Immature natural killer cell (primary cell): ENCODE results near the gene NLRP5. TPM values are rescaled to one million over a fixed set of nuclear protein-coding genes. Genes with fewer than 3 reads are reported as not detected.

Experiments
- DNase-seq, 3 donors: peaks; one replicate each; pipeline ENCODE4 v3.0.0; 2022; ENCODE audit warnings: mixed read lengths in 1 of 3
- H3K27ac Mint-ChIP-seq, 6 donors: one replicate each; pipeline ENCODE4 v1.8.0; 2020; ENCODE audit warnings: mixed read lengths in 6 of 6, mild to moderate bottlenecking in 5 of 6, inconsistent platforms in 4 of 6, moderate library complexity in 3 of 6
- H3K27me3 Mint-ChIP-seq, 3 donors: one replicate each; pipeline ENCODE4 v1.8.0; 2020 to 2021; ENCODE audit warnings: low read depth in 3 of 3, mild to moderate bottlenecking in 3 of 3, mixed read lengths in 3 of 3, moderate library complexity in 3 of 3, inconsistent platforms in 1 of 3
- H3K36me3 Mint-ChIP-seq, 3 donors: one replicate each; pipeline ENCODE4 v1.8.0; 2020; ENCODE audit warnings: mixed read lengths in 3 of 3, inconsistent platforms in 2 of 3, mild to moderate bottlenecking in 2 of 3
- H3K4me1 Mint-ChIP-seq, 2 donors: one replicate each; pipeline ENCODE4 v1.8.0; 2020; ENCODE audit warnings: inconsistent platforms in 2 of 2, mild to moderate bottlenecking in 2 of 2, mixed read lengths in 2 of 2, moderate library complexity in 1 of 2
- H3K4me3 Mint-ChIP-seq, 5 donors: one replicate each; pipeline ENCODE4 v1.8.0; 2020; ENCODE audit warnings: mild to moderate bottlenecking in 5 of 5, mixed read lengths in 5 of 5, inconsistent platforms in 3 of 5, moderate library complexity in 3 of 5
- H3K9me3 Mint-ChIP-seq, 6 donors: one replicate each; pipeline ENCODE4 v1.8.0; 2020; ENCODE audit warnings: mild to moderate bottlenecking in 6 of 6, mixed read lengths in 6 of 6, inconsistent platforms in 4 of 6, moderate library complexity in 3 of 6
- polyA plus RNA-seq, 3 donors: library from polyadenylated mRNA; unstranded; fragments of 300-500 nt; fragmentation: Illumina TruSeq; gene quantifications; one replicate each; pipeline ENCODE4 v1.2.3, GENCODE V29; 2021

Gene NLRP5
- polyA plus RNA-seq, 3 donors from 2014 or later: not detected

DNA sequence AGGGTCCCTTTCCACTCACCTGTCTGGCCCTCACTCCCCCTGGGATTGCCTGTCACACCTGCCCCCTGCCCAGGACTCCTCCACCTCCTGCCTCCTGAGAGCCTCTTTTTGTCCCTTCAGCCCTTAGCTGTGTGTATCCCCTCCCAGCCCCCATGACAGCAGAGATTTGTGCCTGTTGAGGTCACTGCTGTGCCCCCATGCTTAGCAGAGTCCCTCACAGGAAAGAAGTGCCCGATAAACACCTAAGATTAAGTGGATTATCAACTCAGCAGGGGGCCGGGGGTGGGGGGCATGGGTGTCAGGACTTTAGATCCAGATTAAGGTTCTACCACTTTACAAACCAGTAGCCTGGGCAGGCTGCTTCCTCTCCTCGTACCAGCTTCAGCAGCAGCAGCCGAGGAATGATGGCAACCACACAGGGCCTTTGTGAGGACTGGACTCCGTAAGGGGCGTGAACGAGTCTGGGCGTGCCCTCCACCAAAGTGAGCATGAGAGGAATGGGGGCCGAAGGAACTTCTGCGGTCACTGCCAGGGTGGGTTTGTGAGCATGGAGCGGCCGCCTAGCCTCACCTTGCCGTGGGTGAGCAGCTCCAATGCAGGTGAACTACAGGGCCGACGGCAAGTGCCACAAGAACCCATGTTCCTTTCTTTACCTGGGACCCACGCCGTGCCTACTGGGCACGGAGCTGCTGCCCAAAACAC is 98.4 kb downstream of the NLRP5 start:
- H3K9me3 Mint-ChIP-seq: no peaks in the 10 kb centered on the region
- peaks cover 10 to 12% of the 10 kb centered on the region in 2 donors for H3K4me1 Mint-ChIP-seq
- no peak for DNase-seq
- peaks cover 0 to 4% (median 2%) of the 10 kb centered on the region in 3 donors for H3K36me3 Mint-ChIP-seq
- H3K4me3 Mint-ChIP-seq: no peak overlapping the region
- H3K27me3 Mint-ChIP-seq: peaks cover 0 to 7% (median 0%) of the 10 kb centered on the region in 3 donors
- H3K27ac Mint-ChIP-seq: no peak overlapping the region

DNA sequence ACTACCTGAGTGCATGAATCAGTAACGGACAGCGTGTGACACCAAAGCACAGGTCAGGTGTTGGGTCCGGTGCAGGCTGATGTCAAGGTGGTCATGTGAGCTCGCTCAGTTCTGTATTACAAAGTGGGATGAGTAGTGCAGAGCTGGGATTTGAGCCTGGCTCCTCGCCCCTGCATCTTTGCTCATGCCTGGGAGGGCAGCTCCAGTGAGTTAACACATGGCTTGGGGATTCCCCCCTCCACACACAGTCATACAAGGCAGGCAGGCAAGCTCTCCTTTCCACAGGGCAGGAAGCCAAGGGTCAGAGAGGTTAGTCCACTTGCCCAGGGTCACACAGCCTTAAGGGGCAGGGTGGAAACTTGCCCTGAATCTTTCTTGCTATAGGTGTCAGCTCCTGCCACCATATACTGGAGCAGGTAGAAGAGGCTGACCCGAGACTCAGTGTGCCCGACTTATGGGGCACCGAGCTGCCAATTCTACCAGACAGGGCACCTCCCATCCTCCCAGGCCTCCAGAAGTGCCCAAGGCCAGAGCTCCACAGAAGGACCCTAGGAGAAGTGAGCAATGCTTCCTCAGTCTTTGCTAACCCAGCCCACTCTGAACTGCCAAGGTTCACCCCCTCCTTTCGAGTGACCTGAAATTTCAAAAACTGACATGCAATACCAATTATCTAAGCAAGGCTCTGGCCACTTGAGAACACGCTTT is 99.1 kb downstream of the NLRP5 start:
- Mint-ChIP-seq H3K27me3 (peaks cover 0 to 6% (median 0%) of the 10 kb centered on the region in 3 donors), H3K36me3 (peaks cover 0 to 4% (median 3%) of the 10 kb centered on the region in 3 donors), H3K4me3 (no peak overlapping the region), H3K9me3 (no peaks in the 10 kb centered on the region), H3K4me1 (peaks cover 9 to 10% of the 10 kb centered on the region in 2 donors), H3K27ac (no peak overlapping the region)
- DNase-seq: no peak

DNA sequence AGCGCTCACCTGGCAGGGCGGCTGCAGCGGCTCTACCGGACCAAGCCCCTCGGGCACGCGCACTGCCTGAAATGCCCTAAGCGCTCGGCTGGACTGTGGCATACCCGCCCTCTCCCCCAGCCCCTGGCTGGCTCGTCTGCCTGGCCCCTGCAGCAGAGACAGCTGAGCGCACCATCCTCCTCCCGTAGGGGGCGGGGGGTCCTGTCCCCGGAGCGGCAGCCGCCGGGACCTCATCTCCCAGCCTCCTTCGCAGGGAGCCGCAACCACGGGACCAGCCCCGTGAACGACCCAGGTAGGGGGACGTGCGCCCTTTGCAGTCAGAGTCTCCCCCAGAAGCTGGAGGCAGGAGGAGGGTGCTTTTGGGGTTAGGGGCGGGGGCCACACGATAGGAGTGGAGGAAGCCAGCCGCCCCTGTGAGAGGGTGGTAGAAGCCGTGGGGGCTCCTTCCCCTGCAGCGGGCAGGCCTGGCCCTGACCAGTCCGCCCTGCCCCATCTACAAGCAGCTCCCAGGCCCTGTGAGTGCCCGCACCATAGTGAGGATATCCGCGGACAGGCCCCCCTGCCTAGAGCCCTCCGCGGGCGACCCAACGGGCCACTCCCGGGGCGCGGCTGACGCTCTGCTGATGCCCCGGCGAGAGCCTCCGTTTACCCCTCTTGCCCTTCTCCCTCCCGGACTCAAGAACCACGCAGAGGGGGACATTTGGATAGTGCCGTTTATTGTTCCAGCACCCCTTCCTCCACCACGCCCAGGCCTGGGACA is 100.3 kb downstream of the NLRP5 start:
- H3K27me3 Mint-ChIP-seq: peaks cover 0 to 3% (median 0%) of the 10 kb centered on the region in 3 donors
- peaks cover 3 to 8% of the 10 kb centered on the region in 2 donors for H3K4me1 Mint-ChIP-seq
- DNase-seq: no peak
- H3K36me3 Mint-ChIP-seq: peaks cover 0 to 10% (median 3%) of the 10 kb centered on the region in 3 donors
- no peak overlapping the region for H3K27ac Mint-ChIP-seq
- H3K4me3 Mint-ChIP-seq: no peak overlapping the region
- H3K9me3 Mint-ChIP-seq: no peaks in the 10 kb centered on the region

DNA sequence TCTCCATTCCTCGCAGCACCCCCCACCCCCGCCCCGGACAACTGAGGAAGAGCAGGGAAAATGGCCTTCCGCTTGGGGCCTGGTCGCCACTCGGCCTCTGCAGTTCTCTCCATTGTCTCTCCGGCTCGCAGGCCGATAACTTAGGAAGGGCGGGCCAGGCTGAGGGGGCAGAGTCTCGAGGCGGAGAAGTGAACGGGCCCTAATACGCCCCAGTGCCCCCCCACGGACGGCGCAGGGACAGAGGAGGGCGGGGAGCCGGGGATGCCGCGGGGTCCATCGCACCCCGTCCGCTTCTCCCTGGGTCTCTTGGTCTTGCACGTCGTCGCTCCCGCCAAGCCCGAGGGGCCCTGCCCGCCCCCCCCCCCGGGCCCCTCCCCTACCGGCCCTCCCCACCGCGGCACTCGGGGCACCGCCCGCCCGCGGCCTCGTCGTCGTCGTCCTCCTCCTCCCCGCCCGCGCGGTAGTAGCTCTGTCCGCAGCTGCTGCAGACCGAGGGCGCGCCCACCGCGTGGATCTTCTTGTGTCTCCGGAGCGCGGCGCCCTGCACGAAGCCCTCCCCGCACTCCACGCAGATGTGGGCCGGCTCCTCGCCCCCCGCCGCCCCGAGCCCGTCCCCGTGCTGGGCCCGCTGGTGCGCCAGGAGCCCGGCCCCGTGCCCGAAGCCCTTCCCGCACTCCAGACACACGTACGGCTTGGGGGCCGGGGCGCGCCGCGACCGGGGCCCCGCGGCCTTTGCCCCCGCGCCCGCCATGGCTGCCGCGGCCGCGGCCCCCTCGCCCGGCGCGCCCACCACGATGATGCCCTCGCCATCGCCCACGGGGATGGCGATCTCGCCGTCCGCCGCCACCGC is 101.3 kb downstream of the NLRP5 start:
- Mint-ChIP-seq H3K4me3 (no peak overlapping the region), H3K9me3 (no peaks in the 10 kb centered on the region), H3K27me3 (peaks cover 0 to 4% (median 2%) of the 10 kb centered on the region in 3 donors), H3K36me3 (peaks cover 0 to 10% (median 3%) of the 10 kb centered on the region in 3 donors), H3K4me1 (peaks cover 9 to 14% of the 10 kb centered on the region in 2 donors), H3K27ac (no peak overlapping the region)
- DNase-seq: no peak

DNA sequence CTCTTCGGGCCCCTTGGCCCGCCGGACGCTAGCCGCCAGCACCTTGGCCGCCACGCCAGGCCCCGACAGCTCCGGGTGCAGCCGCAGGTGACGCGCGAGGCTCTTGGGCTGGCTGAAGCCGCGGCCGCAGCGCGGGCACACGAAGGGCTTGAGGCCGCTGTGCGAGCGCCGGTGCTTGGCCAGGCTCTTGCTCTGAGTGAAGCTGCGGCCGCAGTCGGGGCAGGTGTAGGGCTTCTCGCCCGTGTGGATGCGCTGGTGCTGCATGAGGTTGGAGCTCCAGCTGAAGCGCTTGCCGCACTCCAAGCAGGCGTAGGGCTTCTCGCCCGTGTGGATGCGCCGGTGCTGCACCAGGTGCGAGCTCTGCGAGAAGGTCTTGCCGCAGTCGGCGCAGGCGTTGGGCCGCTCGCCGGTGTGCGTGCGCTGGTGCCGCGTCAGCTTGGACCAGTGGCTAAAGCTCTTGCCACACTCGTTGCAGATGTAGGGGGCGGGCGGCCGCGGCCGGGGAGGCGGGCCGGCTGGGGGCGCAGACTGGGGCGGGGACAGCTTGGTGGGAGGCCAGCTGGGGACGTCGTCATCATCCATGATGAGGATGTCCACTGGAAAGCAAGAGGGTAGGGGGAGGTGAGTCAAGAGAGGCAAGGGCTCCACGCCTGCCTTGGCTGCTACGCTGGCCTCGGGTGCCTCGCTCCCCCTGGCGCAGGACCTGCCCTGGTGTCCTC is 102.1 kb downstream of the NLRP5 start:
- peaks cover 12 to 15% of the 10 kb centered on the region in 2 donors for H3K4me1 Mint-ChIP-seq
- H3K27me3 Mint-ChIP-seq: peaks cover 0 to 7% (median 2%) of the 10 kb centered on the region in 3 donors
- no peaks in the 10 kb centered on the region for H3K9me3 Mint-ChIP-seq
- H3K27ac Mint-ChIP-seq: no peak overlapping the region
- no peak overlapping the region for H3K4me3 Mint-ChIP-seq
- peaks cover 0 to 10% (median 6%) of the 10 kb centered on the region in 3 donors for H3K36me3 Mint-ChIP-seq
- DNase-seq: no peak

DNA sequence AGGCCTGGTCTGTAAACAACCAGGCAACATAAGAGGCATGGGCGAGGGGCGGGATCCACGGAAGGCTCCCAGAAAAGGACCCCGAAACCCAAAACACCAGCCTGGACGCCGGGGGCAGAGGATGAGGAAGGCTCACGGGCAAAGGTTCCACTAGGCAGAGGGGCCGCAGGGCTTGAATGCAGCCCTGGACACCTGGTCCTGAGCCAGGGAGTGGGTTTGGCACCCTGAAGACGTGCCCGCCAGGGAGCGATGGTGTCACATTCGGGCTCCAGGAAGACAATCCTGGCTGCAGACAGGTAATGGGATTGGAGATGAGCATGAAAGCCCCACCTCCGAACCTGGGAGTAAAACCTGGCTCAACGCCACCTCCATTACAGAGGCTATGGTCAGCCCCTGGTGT is 102.8 kb downstream of the NLRP5 start:
- peaks cover 12 to 15% of the 10 kb centered on the region in 2 donors for H3K4me1 Mint-ChIP-seq
- no peak overlapping the region for H3K4me3 Mint-ChIP-seq
- H3K27me3 Mint-ChIP-seq: peaks cover 0 to 7% (median 5%) of the 10 kb centered on the region in 3 donors
- H3K27ac Mint-ChIP-seq: no peak overlapping the region
- H3K9me3 Mint-ChIP-seq: no peaks in the 10 kb centered on the region
- DNase-seq: no peak
- H3K36me3 Mint-ChIP-seq: peaks cover 0 to 13% (median 9%) of the 10 kb centered on the region in 3 donors

DNA sequence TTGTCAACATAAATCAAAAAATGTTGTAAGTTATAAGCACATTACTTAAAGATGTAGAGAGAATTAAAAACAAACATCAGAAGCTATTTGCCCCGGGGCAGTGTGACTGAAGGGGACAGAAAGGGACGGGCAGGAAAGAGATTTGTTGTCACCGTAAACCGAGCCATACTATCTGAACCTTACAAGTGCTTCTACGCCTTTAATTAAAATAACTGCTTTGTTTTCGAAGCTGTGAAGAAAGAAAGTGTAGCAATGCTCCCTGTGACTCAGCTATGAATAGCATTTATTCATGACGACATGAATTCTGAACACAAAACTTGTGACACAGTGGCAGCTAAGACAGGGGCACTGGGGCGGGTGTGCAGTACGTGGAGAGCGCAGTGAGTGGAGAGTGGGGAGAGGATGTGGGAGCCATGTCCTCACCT is 104.5 kb downstream of the NLRP5 start:
- Mint-ChIP-seq H3K27me3 (peaks cover 0 to 7% (median 7%) of the 10 kb centered on the region in 3 donors), H3K4me1 (peaks cover 13 to 15% of the 10 kb centered on the region in 2 donors), H3K4me3 (peak overlapping the region in 1 of 5 donors; percentile 62), H3K9me3 (no peaks in the 10 kb centered on the region), H3K36me3 (peaks cover 0 to 13% (median 9%) of the 10 kb centered on the region in 3 donors), H3K27ac (peak overlapping the region in 3 of 6 donors; percentile 6 to 21 (median 19))
- no peak for DNase-seq

DNA sequence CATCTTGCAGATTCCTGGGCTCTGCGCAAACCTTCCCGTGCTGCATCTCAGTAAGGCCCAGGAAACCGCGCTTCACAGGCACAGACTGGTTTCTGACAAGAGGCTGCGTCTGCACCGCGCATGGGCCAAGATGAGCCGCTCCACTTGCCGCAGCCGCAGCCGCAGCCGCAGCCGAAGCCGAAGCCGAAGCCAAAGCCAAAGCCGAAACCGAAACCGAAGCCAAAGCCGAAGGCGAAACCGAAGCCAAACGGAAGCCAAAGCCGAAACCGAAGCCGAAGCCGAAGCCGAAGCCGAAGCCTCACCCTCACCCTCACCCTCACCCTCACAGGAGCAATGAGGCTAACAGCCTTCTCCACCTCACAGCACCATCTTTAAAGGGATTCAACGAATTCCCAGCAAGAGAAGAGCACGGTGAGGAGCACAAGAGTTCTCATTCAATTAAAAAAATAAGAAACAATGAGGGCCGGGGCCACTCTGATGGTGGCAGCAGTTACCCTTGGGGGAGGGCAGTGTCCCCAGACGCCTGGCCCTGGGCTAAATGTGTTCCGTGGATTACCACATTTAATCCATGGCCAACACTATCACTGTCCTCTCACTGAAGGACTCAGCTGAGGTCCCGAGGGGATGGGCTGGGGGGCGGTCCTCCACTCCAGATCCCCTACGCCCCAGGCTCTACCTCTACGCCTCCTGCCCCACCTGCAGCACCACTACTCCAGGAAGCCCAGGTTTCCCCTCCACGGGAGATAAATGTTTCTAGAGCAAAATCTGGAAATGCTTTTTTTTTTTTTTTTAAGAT is 105.4 kb downstream of the NLRP5 start:
- H3K4me1 Mint-ChIP-seq: peaks cover 13 to 15% of the 10 kb centered on the region in 2 donors
- H3K27me3 Mint-ChIP-seq: peaks cover 0 to 7% (median 7%) of the 10 kb centered on the region in 3 donors
- H3K36me3 Mint-ChIP-seq: peaks cover 0 to 13% (median 9%) of the 10 kb centered on the region in 3 donors
- H3K9me3 Mint-ChIP-seq: no peaks in the 10 kb centered on the region
- H3K4me3 Mint-ChIP-seq: peak overlapping the region in 1 of 5 donors; percentile 62
- peak overlapping the region in 2 of 6 donors; percentile 19 to 87 for H3K27ac Mint-ChIP-seq
- peak in 1 of 3 donors; percentile 48 for DNase-seq

DNA sequence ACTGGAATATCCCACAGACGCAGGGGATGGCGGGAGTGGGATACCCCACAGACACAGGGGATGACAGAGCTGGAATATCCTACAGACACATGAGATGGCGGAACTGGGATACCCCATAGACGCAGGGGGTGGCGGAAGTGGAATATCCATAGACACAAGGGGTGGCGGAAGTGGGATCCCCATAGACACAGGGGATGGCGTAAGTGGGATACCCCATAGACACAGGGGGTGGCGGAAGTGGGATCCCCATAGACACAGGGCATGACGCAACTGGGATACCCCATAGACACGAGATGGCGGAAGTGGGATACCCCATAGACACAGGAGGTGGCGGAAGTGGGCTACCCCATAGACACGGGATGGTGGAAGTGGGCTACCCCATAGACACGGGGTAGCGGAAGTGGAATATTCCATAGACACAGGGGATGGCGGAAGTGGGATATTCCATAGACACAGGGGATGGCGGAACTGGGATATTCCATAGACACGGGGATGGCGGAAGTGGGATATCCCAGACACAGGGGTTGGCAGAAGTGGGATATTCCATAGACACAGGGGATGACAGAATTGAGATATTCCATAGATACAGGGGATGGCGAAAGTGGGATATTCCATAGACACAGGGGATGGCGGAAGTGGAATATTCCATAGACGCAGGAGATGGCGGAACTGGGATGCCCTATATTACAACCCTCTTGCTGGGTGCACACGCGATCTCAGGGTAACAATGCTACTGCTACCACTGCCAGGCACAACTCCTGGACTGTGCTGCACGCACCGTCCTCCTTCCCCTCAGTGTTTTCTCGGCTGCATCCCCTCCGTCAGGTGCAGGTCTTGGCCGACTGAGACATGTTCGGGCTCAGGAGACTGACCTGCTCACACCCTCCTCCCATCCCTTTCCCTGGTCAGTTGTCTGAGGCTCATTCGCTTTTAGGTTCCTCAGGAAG is 106.4 kb downstream of the NLRP5 start:
- Mint-ChIP-seq H3K4me1 (peaks cover 13 to 15% of the 10 kb centered on the region in 2 donors), H3K9me3 (no peaks in the 10 kb centered on the region), H3K4me3 (no peak overlapping the region), H3K27me3 (peaks cover 0 to 7% (median 7%) of the 10 kb centered on the region in 3 donors), H3K27ac (peak overlapping the region in 2 of 6 donors; percentile 20 to 51), H3K36me3 (peaks cover 0 to 13% (median 9%) of the 10 kb centered on the region in 3 donors)
- DNase-seq: no peak

DNA sequence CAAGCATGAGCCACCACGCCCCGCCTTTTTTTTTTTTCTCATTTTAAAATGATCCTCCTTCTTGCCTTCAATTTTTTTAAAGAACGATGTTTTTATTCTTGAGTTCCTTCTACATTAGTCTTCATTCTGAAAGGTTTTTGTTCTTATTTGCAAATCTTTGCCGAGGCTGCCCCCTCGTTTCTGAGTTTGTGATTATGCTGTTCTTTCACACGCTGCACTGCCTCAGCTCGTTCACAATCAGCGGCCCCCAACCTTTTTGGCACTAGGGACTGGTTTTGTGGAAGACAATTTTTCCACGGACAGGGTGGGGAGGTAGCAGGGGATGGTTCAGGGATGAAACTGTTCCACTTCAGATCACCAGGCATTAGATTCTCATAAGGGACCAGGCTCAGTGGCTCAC is 107.9 kb downstream of the NLRP5 start:
- H3K27ac Mint-ChIP-seq: peak overlapping the region in 2 of 6 donors; percentile 24 to 64
- DNase-seq: no peak

DNA sequence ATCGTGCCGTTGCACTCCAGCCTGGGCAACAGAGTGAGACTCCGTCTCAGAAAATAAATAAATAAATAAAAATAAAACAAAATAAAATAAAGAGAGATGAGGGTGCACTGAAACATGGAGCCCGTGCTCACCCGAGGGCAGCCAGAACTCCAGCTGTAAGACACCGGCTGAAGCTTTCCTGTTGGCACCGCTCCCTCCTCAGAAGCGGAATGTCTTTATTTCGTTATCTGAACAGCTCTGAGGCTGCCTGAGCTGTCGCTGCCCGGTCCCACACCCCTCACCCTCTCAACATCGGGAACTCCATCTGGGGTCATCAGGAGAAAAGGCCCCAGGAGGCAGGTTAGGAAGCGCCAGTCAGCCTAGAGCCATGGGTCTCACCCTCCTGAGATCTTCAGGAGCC is 110.1 kb downstream of the NLRP5 start:
- H3K4me3 Mint-ChIP-seq: no peak overlapping the region
- no peak for DNase-seq
- peaks cover 0 to 6% (median 6%) of the 10 kb centered on the region in 3 donors for H3K36me3 Mint-ChIP-seq
- no peaks in the 10 kb centered on the region for H3K9me3 Mint-ChIP-seq
- H3K27me3 Mint-ChIP-seq: peaks cover 0 to 7% (median 6%) of the 10 kb centered on the region in 3 donors
- H3K27ac Mint-ChIP-seq: no peak overlapping the region
- peaks cover 7 to 13% of the 10 kb centered on the region in 2 donors for H3K4me1 Mint-ChIP-seq

More for the DNA sequence above, 107.9 kb downstream of the NLRP5 start:
- no peak overlapping the region for H3K4me3 Mint-ChIP-seq
- H3K9me3 Mint-ChIP-seq: no peaks in the 10 kb centered on the region
- H3K4me1 Mint-ChIP-seq: peaks cover 13 to 15% of the 10 kb centered on the region in 2 donors
- H3K36me3 Mint-ChIP-seq: peaks cover 0 to 9% (median 9%) of the 10 kb centered on the region in 3 donors
- H3K27me3 Mint-ChIP-seq: peaks cover 0 to 7% (median 7%) of the 10 kb centered on the region in 3 donors
